NCI-H446 treated with DMSO at 0.1 percent for 48 hours (cell line): Measurements from ENCODE around the gene DDX60.

Experiments used
- DNase-seq: peaks from one replicate; lab custom pipeline; 2025; lab: John Stamatoyannopoulos, UW

Gene DDX60

GRCh38 chr4:168203233-168203911 lies 115.2 kb downstream of the DDX60 start:
- DNase-seq: no peak

GRCh38 chr4:168200685-168201084 lies 117.9 kb downstream of the DDX60 start:
- no peak for DNase-seq

DNA sequence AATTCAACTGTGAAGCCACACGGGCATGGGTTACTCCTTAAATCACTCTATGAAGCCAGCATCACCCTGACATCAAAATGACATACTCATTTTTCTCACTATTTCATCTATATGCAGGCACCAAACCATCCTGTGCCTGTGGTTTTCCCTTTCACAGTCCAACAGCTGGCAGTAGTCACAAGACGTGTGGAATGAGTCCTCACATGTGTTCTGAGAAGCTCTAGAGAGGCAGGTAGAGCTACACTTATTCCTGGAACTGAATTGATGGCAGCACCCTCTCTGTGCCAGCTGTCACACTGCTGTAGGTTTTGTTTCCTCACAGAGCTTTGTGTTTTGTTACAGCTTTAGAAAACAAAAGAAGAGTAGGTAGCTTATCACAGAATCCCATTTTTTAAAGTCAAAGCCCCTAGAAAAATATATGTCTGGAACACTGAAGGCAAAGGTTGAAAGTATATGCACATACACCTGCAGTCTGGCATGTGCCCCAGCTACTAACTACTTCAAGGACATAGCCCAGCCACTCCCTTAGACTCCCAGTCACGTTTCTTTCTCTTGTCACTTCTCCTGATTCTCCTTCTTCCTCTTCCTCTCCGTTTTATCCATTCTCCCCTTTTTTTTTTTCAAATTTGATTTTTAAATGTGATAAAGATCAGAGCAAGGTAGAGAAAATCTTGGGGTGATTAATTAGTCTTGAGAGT lies 119.1 kb downstream of the DDX60 start:
- DNase-seq: no peak

DNA sequence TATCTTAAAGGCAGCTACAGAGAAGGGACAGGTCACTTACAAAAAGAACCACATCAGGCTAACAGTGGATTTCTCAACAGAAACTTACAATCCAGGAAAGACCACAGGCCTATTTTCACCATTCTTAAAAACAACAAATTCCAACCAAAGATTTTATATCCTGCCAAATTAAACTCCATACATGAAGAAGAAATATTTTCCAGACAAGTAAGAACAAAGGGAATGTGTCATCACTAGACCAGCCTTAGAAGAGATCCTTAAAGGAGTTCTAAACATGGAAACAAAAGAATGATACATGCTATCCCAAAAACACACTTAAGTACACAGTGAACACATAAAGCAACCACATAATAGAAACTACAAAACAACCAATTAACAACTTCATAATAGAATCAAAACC lies 120.6 kb downstream of the DDX60 start:
- DNase-seq: no peak

DNA sequence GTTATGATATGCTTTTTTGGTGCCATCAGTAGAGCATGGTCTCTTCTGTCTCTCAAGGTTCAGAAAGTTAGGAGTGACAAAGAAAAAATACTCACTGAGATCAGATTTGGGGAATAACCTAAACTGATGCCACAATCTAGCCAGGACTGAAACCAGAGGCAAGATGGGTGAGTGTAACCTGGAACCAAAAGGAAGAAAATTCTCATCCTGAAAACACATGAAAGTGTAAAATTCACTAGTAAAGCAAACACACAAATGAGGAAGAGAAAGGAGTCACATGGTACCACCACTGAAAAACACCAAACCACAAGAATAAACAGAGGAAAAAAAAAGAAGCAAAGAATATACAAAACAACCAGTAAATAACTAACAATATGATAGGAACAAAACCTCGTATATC lies 129.8 kb downstream of the DDX60 start:
- no peak for DNase-seq

DNA sequence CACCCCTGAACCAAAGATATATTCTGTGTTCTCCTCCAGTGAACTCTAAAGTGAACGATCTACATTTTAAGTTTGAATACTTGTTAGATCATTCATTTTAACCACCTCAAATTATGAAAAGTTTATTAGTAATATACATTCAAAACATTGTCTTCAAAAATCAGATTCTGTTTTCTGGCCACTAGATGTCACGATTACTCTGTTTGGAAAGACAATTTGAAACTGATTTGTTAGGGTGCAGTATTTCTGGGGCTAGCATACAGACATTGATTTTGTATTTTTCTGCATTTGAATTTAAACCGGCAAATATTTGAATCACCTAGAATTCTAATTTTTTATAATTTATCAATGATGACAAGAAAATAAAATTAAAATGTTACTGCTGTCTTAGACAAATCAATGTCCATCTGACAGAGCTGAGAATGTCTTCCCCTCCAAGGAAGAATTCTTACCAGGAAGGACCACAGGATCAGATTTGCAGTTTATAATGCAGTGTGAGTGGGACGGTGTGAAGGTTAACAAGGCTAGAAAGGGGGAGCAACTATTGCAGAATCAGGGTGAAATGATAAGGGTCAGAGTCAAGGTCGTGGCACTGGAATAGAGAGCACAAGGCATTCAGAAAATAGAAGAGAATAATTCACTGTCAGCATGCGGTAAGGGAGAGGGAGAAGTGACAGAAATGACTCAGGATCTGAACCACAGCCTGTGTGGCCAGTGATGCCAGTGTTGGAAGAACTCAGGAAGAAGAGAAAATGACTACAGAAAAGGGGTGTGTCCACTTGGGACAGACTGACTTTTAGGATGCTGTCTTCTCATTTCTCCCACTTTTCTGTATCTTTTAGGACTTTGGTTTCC lies 134.6 kb downstream of the DDX60 start:
- peak; percentile 33 for DNase-seq

DNA sequence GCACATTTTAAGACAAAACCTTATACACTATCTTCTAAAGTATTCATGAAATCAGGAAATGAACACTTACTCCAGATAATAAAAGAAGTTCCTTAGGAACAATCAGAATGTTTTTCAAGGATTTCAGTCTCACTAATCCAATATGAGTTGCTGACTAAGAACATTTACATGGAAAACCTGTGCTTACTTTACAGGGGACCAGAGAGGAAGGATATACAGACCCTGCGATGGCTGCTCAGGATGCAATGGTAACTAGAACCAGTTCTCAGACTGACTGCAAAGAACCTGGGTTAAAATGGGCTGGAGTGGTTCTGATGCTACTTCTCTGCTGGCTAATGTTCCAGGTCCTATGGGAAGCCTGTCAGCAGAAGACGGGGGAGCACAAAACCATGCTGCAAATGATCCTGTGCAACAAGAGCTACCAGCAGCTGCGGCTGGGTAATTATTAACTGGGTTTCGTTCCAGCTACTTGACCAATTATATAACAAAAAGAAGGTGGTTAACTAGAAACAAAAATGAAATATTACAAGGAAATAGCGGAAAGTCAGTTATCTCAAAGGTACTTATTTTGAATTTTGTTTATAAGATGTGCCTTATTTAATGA lies 140.9 kb downstream of the DDX60 start:
- DNase-seq: no peak

GRCh38 chr4:168174308-168174707 lies 144.2 kb downstream of the DDX60 start:
- no peak for DNase-seq

GRCh38 chr4:168167714-168168284 lies 150.8 kb downstream of the DDX60 start:
- no peak for DNase-seq
